Umbilical cord (tissue), 2 donors: Measurements from ENCODE around the gene DMXL2. TPM values are rescaled to one million over a fixed set of nuclear protein-coding genes. Genes with fewer than 3 reads are reported as not detected.
"Not testable (repeated sequence)": the region's sequence is repeated elsewhere in the genome, so short reads cannot be mapped to it uniquely, and the experiment has no call there.

Source experiments
- DNase-seq: peaks from one replicate; pipeline ENCODE4 v3.0.0-alpha.2; 2015; ENCODE audit warnings: low spot score
- total RNA-seq: library from RNA; depleted of rRNA; stranded (reverse); fragments of >200 nt; gene quantifications from one replicate; pipeline ENCODE4 v1.2.3, GENCODE V29; 2014; ENCODE audit warnings: low replicate concordance; ENCODE audit not compliant: insufficient read depth

DMXL2 gene
- total RNA-seq, 1 donor from 2014 or later, result 52.5 TPM

DNA sequence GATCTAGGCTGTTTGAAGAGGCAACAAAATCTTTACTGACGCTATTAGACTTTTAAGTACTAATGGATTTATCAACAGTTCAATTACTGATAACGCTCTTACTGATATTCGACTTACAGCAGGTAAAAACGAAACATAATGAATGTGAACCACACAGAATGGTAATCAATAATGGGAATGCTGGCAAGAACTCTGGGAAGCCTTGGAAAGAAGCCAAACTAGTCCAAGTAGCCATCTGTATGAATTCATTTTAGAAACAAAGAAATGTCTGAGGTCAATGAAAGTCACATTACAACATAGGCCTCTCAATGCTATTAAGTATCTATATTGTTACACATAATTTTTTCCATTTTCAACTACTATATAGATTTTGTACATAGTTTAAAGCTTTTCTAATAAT lies 130.0 kb downstream of the DMXL2 start:
- no peak for DNase-seq

GRCh38 chr15:51491941-51492340 lies 130.6 kb downstream of the DMXL2 start:
- no peak for DNase-seq

- no peak for DNase-seq
Measured at GRCh38 chr15:51484781-51485180, 137.8 kb downstream of the DMXL2 start.

GRCh38 chr15:51483985-51484384 lies 138.6 kb downstream of the DMXL2 start:
- DNase-seq, result no peak

- no peak for DNase-seq
Measured at GRCh38 chr15:51483520-51483919, 139.1 kb downstream of the DMXL2 start.

GRCh38 chr15:51475736-51476135 lies 146.8 kb downstream of the DMXL2 start:
- DNase-seq, result no peak

- no peak for DNase-seq
Measured at GRCh38 chr15:51470512-51470911, 152.1 kb downstream of the DMXL2 start.

DNA sequence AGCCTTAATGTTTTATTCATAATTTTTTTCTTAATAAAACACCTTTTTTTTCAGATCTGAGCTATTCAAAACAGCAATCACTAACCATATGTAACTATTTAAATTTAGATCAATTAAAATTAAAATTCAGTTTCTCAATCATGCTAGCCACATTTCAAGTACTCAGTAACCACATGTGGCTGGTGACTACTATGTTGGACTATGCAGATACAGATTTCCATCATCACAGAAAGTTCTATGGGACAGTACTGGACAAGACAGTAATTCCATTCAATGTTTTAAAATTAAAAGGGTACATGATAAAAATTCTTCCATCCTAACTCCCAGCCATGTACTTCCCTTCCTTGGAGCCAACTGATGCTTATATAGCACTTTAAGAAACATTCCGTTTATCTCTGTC lies 161.8 kb downstream of the DMXL2 start:
- no peak for DNase-seq

DNA sequence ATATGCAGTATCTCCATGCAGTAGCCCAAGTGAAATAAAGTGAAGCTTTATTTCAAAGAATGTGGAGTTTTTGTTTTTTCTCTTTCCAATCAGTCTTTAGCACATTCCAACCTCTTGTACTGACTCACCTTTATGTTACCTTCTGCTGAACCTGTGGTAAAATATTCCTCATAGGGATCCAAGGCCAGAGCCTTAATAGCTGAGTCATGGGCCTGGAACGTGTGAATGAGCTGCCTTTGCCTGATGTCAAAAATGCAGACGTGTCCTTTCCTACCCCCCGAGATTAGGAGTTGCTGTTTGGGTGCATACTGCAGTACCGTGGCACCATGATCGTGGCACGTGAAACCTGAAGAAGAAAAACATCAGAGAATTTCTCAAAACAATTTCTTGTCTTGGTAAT lies 172.6 kb downstream of the DMXL2 start:
- DNase-seq, result peak; percentile 13

DNA sequence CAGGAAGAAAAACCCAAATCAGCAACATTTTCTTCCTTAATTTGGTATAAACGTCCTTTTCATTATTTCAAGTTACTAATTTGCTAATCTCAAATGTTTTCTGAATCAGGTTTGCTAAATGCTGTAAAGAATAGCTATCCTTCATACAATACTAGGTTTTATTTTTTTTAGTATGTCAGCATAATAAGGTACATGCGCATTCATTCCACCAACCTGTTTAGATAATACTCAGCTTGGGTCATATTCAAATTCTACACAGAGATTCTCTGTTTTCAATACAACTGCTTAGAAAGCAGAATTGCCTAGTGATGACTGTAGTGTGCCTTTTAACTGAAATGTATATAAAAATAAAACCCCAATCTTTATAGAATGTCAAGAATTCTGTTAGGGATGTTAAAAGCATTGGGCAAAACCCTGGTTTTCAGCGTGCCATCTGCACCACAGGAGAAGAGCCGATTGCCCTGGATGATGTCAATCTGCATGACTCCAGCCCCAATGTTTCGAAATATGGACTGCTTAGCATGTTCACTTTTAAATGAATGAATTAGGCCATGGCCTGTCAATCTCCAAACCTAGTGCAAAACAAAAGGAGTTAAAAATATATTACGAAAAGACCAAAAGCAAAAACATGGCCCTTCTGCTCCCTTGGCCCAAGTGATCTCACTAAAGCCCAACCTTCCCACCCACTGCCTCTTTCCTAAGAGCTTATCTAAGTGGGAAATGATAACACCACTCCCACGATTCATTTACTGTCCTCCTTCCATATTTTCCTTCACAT lies 173.8 kb downstream of the DMXL2 start:
- no peak for DNase-seq

- no peak for DNase-seq
Measured at GRCh38 chr15:51447855-51448621, 174.5 kb downstream of the DMXL2 start.

DNA sequence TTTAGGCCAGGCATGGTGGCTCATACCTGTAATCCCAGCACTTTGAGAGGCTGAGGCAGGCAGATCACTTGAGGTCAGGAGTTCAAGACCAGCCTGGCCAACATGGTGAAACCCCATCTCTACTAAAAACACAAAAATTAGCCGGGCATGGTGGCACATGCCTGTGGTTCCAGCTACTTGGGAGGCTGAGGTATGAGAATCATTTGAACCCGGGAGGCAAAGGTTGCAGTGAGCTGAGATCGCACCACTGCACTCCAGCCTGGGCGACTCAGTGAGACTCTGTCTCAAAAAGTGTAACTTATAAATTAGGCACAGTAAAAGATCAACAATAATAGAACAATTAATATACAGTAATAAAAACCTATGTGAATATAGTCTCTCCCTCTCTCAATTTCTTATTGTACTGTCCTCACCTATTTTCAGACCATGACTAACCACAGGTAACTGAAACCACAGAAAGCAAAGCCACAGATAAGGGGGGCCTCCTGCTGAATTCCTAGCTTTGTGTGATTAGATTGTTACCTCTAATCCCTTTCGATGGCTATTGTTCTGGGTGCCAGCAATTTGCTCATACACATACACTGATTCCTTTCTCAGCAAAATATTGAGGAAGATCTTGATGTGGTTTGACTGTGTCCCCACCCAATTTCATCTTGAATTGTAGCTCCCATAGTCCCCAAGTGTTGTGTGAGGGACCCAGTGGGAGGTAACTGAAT lies 176.4 kb downstream of the DMXL2 start:
- not testable (repeated sequence) for DNase-seq

DNA sequence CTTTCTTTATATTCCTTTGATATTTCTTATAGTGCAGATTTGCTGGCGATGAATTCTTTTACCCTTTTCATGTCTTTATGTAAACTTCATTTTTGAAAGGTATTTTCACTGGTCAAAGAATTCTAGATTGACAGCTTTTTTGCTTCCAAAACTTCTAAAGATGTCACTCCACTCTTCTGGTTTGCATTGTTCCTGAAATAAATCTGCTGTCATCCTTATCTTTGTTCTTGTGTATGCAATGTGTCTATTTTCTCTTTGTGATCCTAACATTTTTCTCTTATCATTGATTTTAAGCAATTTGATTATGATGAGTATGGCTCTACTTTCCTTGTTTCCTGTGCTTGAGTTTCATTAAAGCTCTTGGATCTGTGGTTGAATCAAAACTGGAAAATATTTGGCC lies 177.8 kb downstream of the DMXL2 start:
- DNase-seq, result no peak

GRCh38 chr15:51444112-51444511 lies 178.5 kb downstream of the DMXL2 start:
- DNase-seq, result no peak

GRCh38 chr15:51443282-51443914 lies 179.2 kb downstream of the DMXL2 start:
- no peak for DNase-seq

- no peak for DNase-seq
Measured at GRCh38 chr15:51438526-51438925, 184.0 kb downstream of the DMXL2 start.

GRCh38 chr15:51425517-51426040 lies 197.0 kb downstream of the DMXL2 start:
- DNase-seq, result no peak

- no peak for DNase-seq
Measured at GRCh38 chr15:51424780-51425179, 197.8 kb downstream of the DMXL2 start.

DNA sequence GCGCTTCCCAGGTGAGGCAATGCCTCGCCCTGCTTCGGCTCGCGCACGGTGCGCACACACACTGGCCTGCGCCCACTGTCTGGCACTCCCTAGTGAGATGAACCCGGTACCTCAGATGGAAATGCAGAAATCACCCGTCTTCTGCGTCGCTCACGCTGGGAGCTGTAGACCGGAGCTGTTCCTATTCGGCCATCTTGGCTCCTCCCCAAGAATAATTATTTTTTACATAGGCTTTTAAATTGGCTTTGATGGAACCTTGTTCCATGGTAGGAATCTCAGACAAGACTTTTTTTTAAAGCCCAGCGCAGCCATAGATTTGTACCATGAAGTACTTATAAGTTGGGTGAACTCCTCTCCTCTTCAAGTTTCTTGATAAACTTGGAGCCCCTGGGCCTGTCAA lies 199.5 kb downstream of the DMXL2 start:
- not testable (repeated sequence) for DNase-seq

DNA sequence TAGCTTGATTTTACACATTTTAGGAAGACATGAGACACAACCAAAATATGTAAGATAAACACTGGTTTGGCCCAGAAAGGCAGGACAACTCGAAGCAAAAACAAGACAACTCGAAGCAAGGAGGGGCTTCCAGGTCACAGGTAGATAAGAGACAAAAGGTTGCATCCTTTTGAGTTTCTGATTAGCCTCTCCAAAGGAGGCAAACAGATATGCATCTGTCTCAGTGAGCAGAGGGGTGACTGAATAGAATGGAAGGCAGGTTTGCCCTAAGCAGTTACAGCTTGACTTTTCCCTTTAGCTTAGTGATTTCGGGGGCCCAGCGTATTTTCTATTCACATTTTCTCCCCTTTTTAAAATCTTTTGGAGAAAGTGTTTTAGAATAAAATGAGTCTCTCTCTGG lies 206.4 kb downstream of the DMXL2 start:
- no peak for DNase-seq

DNA sequence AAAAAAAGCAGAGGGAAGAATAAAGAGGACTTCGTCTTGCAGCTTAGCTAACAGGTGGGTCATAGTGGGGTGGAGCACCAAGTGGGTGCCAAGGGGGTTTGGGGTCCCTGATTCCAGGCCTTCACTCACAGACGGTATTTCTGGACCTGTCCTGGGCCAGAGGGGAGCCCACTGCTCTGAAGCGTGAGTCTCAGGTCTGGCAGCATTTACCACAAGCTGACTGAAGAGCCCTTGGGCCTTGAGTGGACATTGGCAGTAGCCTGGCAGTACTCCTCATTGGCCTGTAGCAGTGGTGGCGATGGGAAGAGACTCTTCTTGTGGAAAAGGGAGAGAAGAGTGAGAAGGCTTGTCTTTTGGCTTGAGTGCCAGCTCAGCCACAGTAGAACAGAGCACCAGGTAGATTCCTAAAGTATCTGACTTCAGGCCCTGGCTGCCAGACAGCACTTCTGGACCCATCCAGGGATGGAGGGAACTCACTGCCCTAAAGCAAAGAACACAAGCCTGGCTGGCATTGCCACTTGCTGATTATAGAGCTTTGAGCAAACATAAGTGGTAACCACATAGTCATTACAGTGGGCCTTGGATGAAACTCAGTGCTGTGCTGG lies 208.2 kb downstream of the DMXL2 start:
- DNase-seq, result no peak
